IPS DF 6.9 (cell line): Measurements from ENCODE around the gene GPR62.

Source experiments
- DNase-seq: peaks from one replicate; pipeline ENCODE4 v3.0.0-alpha.2; 2013; ENCODE audit warnings: low read depth, low spot score
- H3K27ac ChIP-seq: one replicate; pipeline ENCODE4 v1.5.1; 2013; ENCODE audit warnings: low read length, control low read depth
- H3K27me3 ChIP-seq: 2 replicates; pipeline ENCODE4 v1.6.1; 2013; ENCODE audit warnings: mild to moderate bottlenecking, low read length; ENCODE audit not compliant: control insufficient read depth, insufficient read depth
- H3K36me3 ChIP-seq: 2 replicates; pipeline ENCODE4 v1.6.1; 2013; ENCODE audit warnings: low read length; ENCODE audit not compliant: control insufficient read depth, insufficient read depth
- H3K4me1 ChIP-seq: 2 replicates; pipeline ENCODE4 v1.6.1; 2013; ENCODE audit warnings: low read length; ENCODE audit not compliant: control insufficient read depth, insufficient read depth
- H3K4me3 ChIP-seq: 2 replicates; pipeline ENCODE4 v1.5.1; 2013; ENCODE audit warnings: mild to moderate bottlenecking, low read length
- H3K9me3 ChIP-seq: 2 replicates; pipeline ENCODE4 v1.6.1; 2013; ENCODE audit warnings: low read length, inconsistent platforms; ENCODE audit not compliant: control insufficient read depth, insufficient read depth
- WGBS: extraction: QIAGEN DNeasy Blood & Tissue Kit; methylation state at CpG from one replicate; pipeline ENCODE4 v1.1.7; 2013; ENCODE audit warnings: mixed read lengths, missing lambda C conversion rate; ENCODE audit not compliant: insufficient read length, insufficient coverage; 5-methylcytosine and 5-hydroxymethylcytosine counted together

Gene GPR62

GRCh38 chr3:51946796-51947195, 8.4 kb upstream of the GPR62 start:
- DNase-seq: no peak
- WGBS: no CpG with 5 or more reads among the region's 4 CpGs
- Histone ChIP-seq H3K27me3 (no peaks in the 10 kb centered on the region), H3K4me1 (peaks cover 4% of the 10 kb centered on the region), H3K27ac (no peak overlapping the region), H3K4me3 (no peak overlapping the region), H3K9me3 (no peaks in the 10 kb centered on the region), H3K36me3 (no peaks in the 10 kb centered on the region)

GRCh38 chr3:51947215-51947900, 7.8 kb upstream of the GPR62 start:
- WGBS: no CpG with 5 or more reads among the region's 13 CpGs
- H3K36me3 ChIP-seq: no peaks in the 10 kb centered on the region
- DNase-seq: no peak
- H3K4me1 ChIP-seq: peaks cover 4% of the 10 kb centered on the region
- H3K27me3 ChIP-seq: no peaks in the 10 kb centered on the region
- H3K4me3 ChIP-seq: no peak overlapping the region
- H3K9me3 ChIP-seq: no peaks in the 10 kb centered on the region
- no peak overlapping the region for H3K27ac ChIP-seq

GRCh38 chr3:51948016-51948580, 7.1 kb upstream of the GPR62 start:
- Histone ChIP-seq H3K9me3 (no peaks in the 10 kb centered on the region), H3K4me3 (no peak overlapping the region), H3K27ac (no peak overlapping the region), H3K27me3 (no peaks in the 10 kb centered on the region; the same call in 1 of the 2 replicates), H3K36me3 (no peaks in the 10 kb centered on the region), H3K4me1 (no peaks in the 10 kb centered on the region)
- no peak for DNase-seq
- WGBS: no CpG with 5 or more reads among the region's 10 CpGs

GRCh38 chr3:51949121-51949520, 6.1 kb upstream of the GPR62 start:
- Histone ChIP-seq H3K4me3 (no peak overlapping the region), H3K4me1 (no peaks in the 10 kb centered on the region), H3K27ac (no peak overlapping the region), H3K36me3 (no peaks in the 10 kb centered on the region), H3K27me3 (peaks cover 2% of the 10 kb centered on the region; the same call in 1 of the 2 replicates), H3K9me3 (no peaks in the 10 kb centered on the region)
- WGBS: no CpG with 5 or more reads among the region's 5 CpGs
- no peak for DNase-seq

- no CpG with 5 or more reads among the region's 2 CpGs for WGBS
- Histone ChIP-seq H3K27me3 (peaks cover 15% of the 10 kb centered on the region), H3K4me3 (no peak overlapping the region), H3K36me3 (no peaks in the 10 kb centered on the region), H3K4me1 (peaks cover 2% of the 10 kb centered on the region), H3K27ac (no peak overlapping the region), H3K9me3 (no peaks in the 10 kb centered on the region)
- DNase-seq: no peak
These were observed 4.3 kb upstream of the GPR62 start for GRCh38 chr3:51950899-51951298.

- no CpG with 5 or more reads among the region's 3 CpGs for WGBS
- peaks cover 5% of the 10 kb centered on the region for H3K4me1 ChIP-seq
- DNase-seq: no peak
- H3K27me3 ChIP-seq: peaks cover 15% of the 10 kb centered on the region
- no peaks in the 10 kb centered on the region for H3K36me3 ChIP-seq
- H3K9me3 ChIP-seq: no peaks in the 10 kb centered on the region
- H3K4me3 ChIP-seq: no peak overlapping the region
- no peak overlapping the region for H3K27ac ChIP-seq
These were observed 1.7 kb upstream of the GPR62 start for GRCh38 chr3:51953445-51953844.

GRCh38 chr3:51954105-51954504, 1.1 kb upstream of the GPR62 start:
- peaks cover 15% of the 10 kb centered on the region for H3K27me3 ChIP-seq
- H3K36me3 ChIP-seq: no peaks in the 10 kb centered on the region
- H3K9me3 ChIP-seq: no peaks in the 10 kb centered on the region
- no peak for DNase-seq
- H3K4me3 ChIP-seq: no peak overlapping the region
- peaks cover 5% of the 10 kb centered on the region for H3K4me1 ChIP-seq
- no CpG with 5 or more reads among the region's 6 CpGs for WGBS
- no peak overlapping the region for H3K27ac ChIP-seq

- peaks cover 15% of the 10 kb centered on the region for H3K27me3 ChIP-seq
- H3K27ac ChIP-seq: no peak overlapping the region
- H3K4me1 ChIP-seq: peaks cover 5% of the 10 kb centered on the region
- H3K9me3 ChIP-seq: no peaks in the 10 kb centered on the region
- H3K36me3 ChIP-seq: no peaks in the 10 kb centered on the region
- DNase-seq: no peak
- no CpG with 5 or more reads among the region's 1 CpG for WGBS
- no peak overlapping the region for H3K4me3 ChIP-seq
These were observed 468 bp upstream of the GPR62 start for GRCh38 chr3:51954713-51955112.

GRCh38 chr3:51955893-51956770, 951 bp downstream of the GPR62 start:
- no peak overlapping the region for H3K27ac ChIP-seq
- H3K36me3 ChIP-seq: no peaks in the 10 kb centered on the region
- no peak for DNase-seq
- H3K27me3 ChIP-seq: peaks cover 15% of the 10 kb centered on the region
- H3K4me1 ChIP-seq: peaks cover 5% of the 10 kb centered on the region
- peak overlapping the region; percentile 26; the same call in 1 of the 2 replicates for H3K4me3 ChIP-seq
- H3K9me3 ChIP-seq: no peaks in the 10 kb centered on the region
- WGBS: no CpG with 5 or more reads among the region's 97 CpGs

GRCh38 chr3:51957520-51958205, 2.5 kb downstream of the GPR62 start:
- Histone ChIP-seq H3K9me3 (no peaks in the 10 kb centered on the region), H3K36me3 (no peaks in the 10 kb centered on the region), H3K4me1 (peaks cover 5% of the 10 kb centered on the region), H3K27ac (no peak overlapping the region), H3K27me3 (peaks cover 15% of the 10 kb centered on the region), H3K4me3 (no peak overlapping the region)
- WGBS: no CpG with 5 or more reads among the region's 15 CpGs
- DNase-seq: no peak
